ENCODE results near the gene CARMIL3. TPM values are rescaled to one million over a fixed set of nuclear protein-coding genes. Genes with fewer than 3 reads are reported as not detected.

The CARMIL3 gene
- total and polyA plus RNA-seq, 3 experiments from 2014 or later, result 0.14 to 1.5 (median 1.2) TPM

GRCh38 chr14:24114532-24115421 lies 63.0 kb downstream of the CARMIL3 start, which contains the start of the genes DCAF11 and NRL:
TSS of gene DCAF11 (plus strand) at chr14:24114777. CDS start at chr14:24115595, 818 bp downstream.
TSS of gene NRL (minus strand) at chr14:24114949. CDS start at chr14:24082848, 32,101 bp downstream.
- Histone ChIP-seq H3K9me3 (ENCODE audit: low read length) (no peaks in the 10 kb centered on the region), H3K27me3 (ENCODE audit: insufficient read depth, low read length, poor library complexity, severe bottlenecking) (no peaks in the 10 kb centered on the region), H3K27ac (ENCODE audit: low read depth, low read length) (peak within 1 kb of the TSS; percentile 98), H3K36me3 (ENCODE audit: insufficient read depth, low read length) (peaks cover 27% of the 10 kb centered on the region), H3K4me3 (ENCODE audit: low read length) (peak within 1 kb of the TSS; percentile 99), H3K4me1 (ENCODE audit: insufficient read depth, low read length) (peaks cover 28% of the 10 kb centered on the region)
- Mint-ChIP-seq H3K9me3 (no peaks in the 10 kb centered on the region), H3K27me3 (peaks cover 0 to 5% of the 10 kb centered on the region in 2 donors), H3K4me3 (peak within 1 kb of the TSS; percentile 96 to 100 (median 98)), H3K36me3 (peaks cover 5 to 54% (median 19%) of the 10 kb centered on the region in 3 donors), H3K27ac (peak within 1 kb of the TSS; percentile 98 to 100 (median 99)), H3K4me1 (peaks cover 30 to 37% (median 36%) of the 10 kb centered on the region in 3 donors)
- peak; percentile 97 to 100 (median 99) for DNase-seq
- ChIA-PET POLR2A (interaction anchor here (0.7 to 4.6 kb wide), 22 partner anchors 11 to 794 kb away, joined by 3 to 58 read pairs (median 6); partner anchors contain the start of genes CHMP4A, DHRS1, DHRS4 and EMC9), CTCF (interaction anchor here (0.8 to 4.4 kb wide), 23 partner anchors 8 to 327 kb away, joined by 3 to 34 read pairs (median 6); partner anchors contain the start of genes CHMP4A, CIDEB, EMC9 and IPO4)

GRCh38 chr14:24115422-24116127 lies 63.8 kb downstream of the CARMIL3 start:
- CTCF ChIA-PET, result interaction anchor here (1.0 to 4.4 kb wide), 19 partner anchors 9 to 326 kb away, joined by 3 to 34 read pairs (median 8); partner anchors contain the start of genes CHMP4A, CIDEB, EMC9 and IPO4
- Histone ChIP-seq H3K4me1 (ENCODE audit: insufficient read depth, low read length) (peaks cover 28% of the 10 kb centered on the region), H3K4me3 (ENCODE audit: low read length) (peak overlapping the region; percentile 93), H3K9me3 (ENCODE audit: low read length) (no peaks in the 10 kb centered on the region), H3K36me3 (ENCODE audit: insufficient read depth, low read length) (peaks cover 32% of the 10 kb centered on the region), H3K27ac (ENCODE audit: low read depth, low read length) (peak overlapping the region; percentile 98), H3K27me3 (ENCODE audit: insufficient read depth, low read length, poor library complexity, severe bottlenecking) (no peaks in the 10 kb centered on the region)
- POLR2A ChIA-PET, result interaction anchor here (0.9 to 4.6 kb wide), 19 partner anchors 10 to 795 kb away, joined by 3 to 58 read pairs (median 10); partner anchors contain the start of genes CHMP4A, DHRS1, DHRS4 and EMC9
- peaks cover 30 to 37% (median 35%) of the 10 kb centered on the region in 3 donors for H3K4me1 Mint-ChIP-seq
- no peak for DNase-seq
- H3K9me3 Mint-ChIP-seq, result no peaks in the 10 kb centered on the region
- H3K27ac Mint-ChIP-seq, result peak overlapping the region; percentile 98 to 100 (median 99)
- H3K27me3 Mint-ChIP-seq, result peaks cover 0 to 5% of the 10 kb centered on the region in 2 donors
- H3K4me3 Mint-ChIP-seq, result peak overlapping the region; percentile 96 to 100 (median 98)
- H3K36me3 Mint-ChIP-seq, result peaks cover 5 to 58% (median 19%) of the 10 kb centered on the region in 3 donors

- peaks cover 30 to 37% (median 33%) of the 10 kb centered on the region in 3 donors for H3K4me1 Mint-ChIP-seq
- H3K4me3 Mint-ChIP-seq, result peak overlapping the region; percentile 96 to 100 (median 98)
- Histone ChIP-seq H3K36me3 (ENCODE audit: insufficient read depth, low read length) (peaks cover 39% of the 10 kb centered on the region), H3K4me3 (ENCODE audit: low read length) (peak overlapping the region; percentile 93), H3K9me3 (ENCODE audit: low read length) (no peaks in the 10 kb centered on the region), H3K27me3 (ENCODE audit: insufficient read depth, low read length, poor library complexity, severe bottlenecking) (no peaks in the 10 kb centered on the region), H3K27ac (ENCODE audit: low read depth, low read length) (peak overlapping the region; percentile 98), H3K4me1 (ENCODE audit: insufficient read depth, low read length) (peaks cover 28% of the 10 kb centered on the region)
- H3K27ac Mint-ChIP-seq, result peak overlapping the region; percentile 79 to 100 (median 99)
- ChIA-PET CTCF (interaction anchor here (1.0 to 4.4 kb wide), 12 partner anchors 7 to 192 kb away, joined by 3 to 34 read pairs (median 10); partner anchors contain the start of genes CHMP4A, CIDEB, EMC9 and IPO4), POLR2A (interaction anchor here (1.1 to 4.6 kb wide), 6 partner anchors 16 to 163 kb away, joined by 3 to 58 read pairs (median 21); partner anchors contain the start of genes DHRS4, EMC9, PCK2 and PSME1)
- no peaks in the 10 kb centered on the region for H3K9me3 Mint-ChIP-seq
- peaks cover 5 to 65% (median 19%) of the 10 kb centered on the region in 3 donors for H3K36me3 Mint-ChIP-seq
- H3K27me3 Mint-ChIP-seq, result peaks cover 0 to 5% of the 10 kb centered on the region in 2 donors
- DNase-seq, result no peak
Measured at GRCh38 chr14:24116128-24116814, 64.5 kb downstream of the CARMIL3 start.

GRCh38 chr14:24117179-24117578 lies 65.4 kb downstream of the CARMIL3 start:
- Histone ChIP-seq H3K36me3 (ENCODE audit: insufficient read depth, low read length) (peaks cover 45% of the 10 kb centered on the region), H3K9me3 (ENCODE audit: low read length) (no peaks in the 10 kb centered on the region), H3K27ac (ENCODE audit: low read depth, low read length) (no peak overlapping the region), H3K4me3 (ENCODE audit: low read length) (no peak overlapping the region), H3K4me1 (ENCODE audit: insufficient read depth, low read length) (peaks cover 28% of the 10 kb centered on the region), H3K27me3 (ENCODE audit: insufficient read depth, low read length, poor library complexity, severe bottlenecking) (no peaks in the 10 kb centered on the region)
- POLR2A ChIA-PET, result interaction anchor here (1.1 to 4.6 kb wide), 2 partner anchors 15 to 20 kb away, joined by 4 to 58 read pairs; partner anchors contain the start of gene PSME1
- CTCF ChIA-PET, result interaction anchor here (1.2 to 4.4 kb wide), 7 partner anchors 8 to 44 kb away, joined by 4 to 34 read pairs (median 9); partner anchors contain the start of genes EMC9, IRF9, PSME1 and PSME2
- H3K4me1 Mint-ChIP-seq, result peaks cover 30 to 37% (median 33%) of the 10 kb centered on the region in 3 donors
- H3K9me3 Mint-ChIP-seq, result no peaks in the 10 kb centered on the region
- peak overlapping the region in 1 of 7 donors; percentile 49 for H3K4me3 Mint-ChIP-seq
- no peak for DNase-seq
- peak overlapping the region in 1 of 8 donors; percentile 36 for H3K27ac Mint-ChIP-seq
- H3K27me3 Mint-ChIP-seq, result peaks cover 0 to 5% of the 10 kb centered on the region in 2 donors
- peaks cover 5 to 70% (median 22%) of the 10 kb centered on the region in 3 donors for H3K36me3 Mint-ChIP-seq

Other genes starting within 250 kb of the CARMIL3 start
- gene DHRS4, start 98.2 kb upstream of the CARMIL3 start, total RNA-seq, result 10 to 100 TPM; 24.0 to 25.2 TPM
- gene DHRS4, start 98.2 kb upstream of the CARMIL3 start, polyA plus RNA-seq, result 42.0 TPM
- 10 to 100 TPM; 21.1 to 23.4 TPM for gene DHRS4L2, start 63.1 kb upstream of the CARMIL3 start, total RNA-seq
- gene DHRS4L2, start 63.1 kb upstream of the CARMIL3 start, polyA plus RNA-seq, result 18.4 TPM
- not detected for gene CPNE6, start 19.6 kb downstream of the CARMIL3 start, total RNA-seq
- not detected for gene CPNE6, start 19.6 kb downstream of the CARMIL3 start, polyA plus RNA-seq
- gene PCK2, start 42.3 kb downstream of the CARMIL3 start, total RNA-seq, result 10 to 100 TPM; 79.6 to 88.3 TPM
- gene PCK2, start 42.3 kb downstream of the CARMIL3 start, polyA plus RNA-seq, result 16.9 TPM
- gene DCAF11, start 62.8 kb downstream of the CARMIL3 start, total RNA-seq, result 10 to 100 TPM; 69.0 to 72.4 TPM
- gene DCAF11, start 62.8 kb downstream of the CARMIL3 start, polyA plus RNA-seq, result 83.9 TPM
- gene NRL, start 62.9 kb downstream of the CARMIL3 start, total RNA-seq, result 1 to 10 TPM; 1.5 to 1.6 TPM
- 1.5 TPM for gene NRL, start 62.9 kb downstream of the CARMIL3 start, polyA plus RNA-seq
- gene FITM1, start 78.7 kb downstream of the CARMIL3 start, total RNA-seq, result 1 to 10 TPM in 1 of 2 experiments, under 1 TPM in 1; 0.58 to 1.1 TPM
- gene FITM1, start 78.7 kb downstream of the CARMIL3 start, polyA plus RNA-seq, result not detected
- 100 to 1,000 TPM; 343 to 347 TPM for gene PSME1, start 84.2 kb downstream of the CARMIL3 start, total RNA-seq
- 1,041 TPM for gene PSME1, start 84.2 kb downstream of the CARMIL3 start, polyA plus RNA-seq
- gene EMC9, start 89.6 kb downstream of the CARMIL3 start, total RNA-seq, result 10 to 100 TPM; 28.1 to 30.2 TPM
- 15.0 TPM for gene EMC9, start 89.6 kb downstream of the CARMIL3 start, polyA plus RNA-seq
- gene PSME2, start 94.6 kb downstream of the CARMIL3 start, total RNA-seq, result 100 to 1,000 TPM; 368 to 376 TPM
- 534 TPM for gene PSME2, start 94.6 kb downstream of the CARMIL3 start, polyA plus RNA-seq
- gene RNF31, start 95.5 kb downstream of the CARMIL3 start, total RNA-seq, result 10 to 100 TPM; 85.9 TPM
- 71.5 TPM for gene RNF31, start 95.5 kb downstream of the CARMIL3 start, polyA plus RNA-seq
- gene IRF9, start 109.3 kb downstream of the CARMIL3 start, total RNA-seq, result 10 to 100 TPM; 62.0 to 68.6 TPM
- 91.7 TPM for gene IRF9, start 109.3 kb downstream of the CARMIL3 start, polyA plus RNA-seq
- 10 to 100 TPM; 24.5 to 26.7 TPM for gene REC8, start 120.1 kb downstream of the CARMIL3 start, total RNA-seq
- gene REC8, start 120.1 kb downstream of the CARMIL3 start, polyA plus RNA-seq, result 10.0 TPM
- 100 to 1,000 TPM; 164 to 172 TPM for gene IPO4, start 136.8 kb downstream of the CARMIL3 start, total RNA-seq
- 20.9 TPM for gene IPO4, start 136.8 kb downstream of the CARMIL3 start, polyA plus RNA-seq
- gene TM9SF1, start 143.4 kb downstream of the CARMIL3 start, total RNA-seq, result 10 to 100 TPM; 31.3 to 34.0 TPM
- 30.0 TPM for gene TM9SF1, start 143.4 kb downstream of the CARMIL3 start, polyA plus RNA-seq
- gene TSSK4, start 153.7 kb downstream of the CARMIL3 start, total RNA-seq, result under 1 TPM; 0.26 to 0.44 TPM
- gene TSSK4, start 153.7 kb downstream of the CARMIL3 start, polyA plus RNA-seq, result 1.2 TPM
- gene CHMP4A, start 161.5 kb downstream of the CARMIL3 start, total RNA-seq, result 10 to 100 TPM; 86.4 to 87.6 TPM
- gene CHMP4A, start 161.5 kb downstream of the CARMIL3 start, polyA plus RNA-seq, result 159 TPM
- 10 to 100 TPM; 15.5 to 16.2 TPM for gene MDP1, start 164.1 kb downstream of the CARMIL3 start, total RNA-seq
- 25.8 TPM for gene MDP1, start 164.1 kb downstream of the CARMIL3 start, polyA plus RNA-seq
- gene NEDD8, start 180.4 kb downstream of the CARMIL3 start, total RNA-seq, result 100 to 1,000 TPM; 232 to 240 TPM
- gene NEDD8, start 180.4 kb downstream of the CARMIL3 start, polyA plus RNA-seq, result 364 TPM
- 10 to 100 TPM; 43.6 to 48.6 TPM for gene GMPR2, start 180.9 kb downstream of the CARMIL3 start, total RNA-seq
- gene GMPR2, start 180.9 kb downstream of the CARMIL3 start, polyA plus RNA-seq, result 96.8 TPM
- gene TINF2, start 190.6 kb downstream of the CARMIL3 start, total RNA-seq, result 100 to 1,000 TPM; 101 to 106 TPM
- 161 TPM for gene TINF2, start 190.6 kb downstream of the CARMIL3 start, polyA plus RNA-seq
- 1 to 10 TPM; 3.2 to 3.7 TPM for gene TGM1, start 211.2 kb downstream of the CARMIL3 start, total RNA-seq
- not detected for gene TGM1, start 211.2 kb downstream of the CARMIL3 start, polyA plus RNA-seq
- 10 to 100 TPM; 41.0 to 41.8 TPM for gene RABGGTA, start 219.6 kb downstream of the CARMIL3 start, total RNA-seq
- 37.7 TPM for gene RABGGTA, start 219.6 kb downstream of the CARMIL3 start, polyA plus RNA-seq
- gene DHRS1, start 247.8 kb downstream of the CARMIL3 start, total RNA-seq, result 1 to 10 TPM; 9.3 to 9.8 TPM
- 34.8 TPM for gene DHRS1, start 247.8 kb downstream of the CARMIL3 start, polyA plus RNA-seq
- 10 to 100 TPM; 44.1 to 47.1 TPM for gene NOP9, start 247.8 kb downstream of the CARMIL3 start, total RNA-seq
- 2.1 TPM for gene NOP9, start 247.8 kb downstream of the CARMIL3 start, polyA plus RNA-seq

Data from CD8-positive, alpha-beta memory T cell (primary cell).